HG02763 (cell line): Measurements from ENCODE around the gene BACE2.

ENCODE experiments used
- ATAC-seq: cut with Tn5 transposase; IDR thresholded peaks from one replicate; pipeline ENCODE4 v1.9.1; 2021; ENCODE audit warnings: mild to moderate bottlenecking, moderate library complexity; ENCODE audit not compliant: unreplicated experiment

The BACE2 gene

DNA sequence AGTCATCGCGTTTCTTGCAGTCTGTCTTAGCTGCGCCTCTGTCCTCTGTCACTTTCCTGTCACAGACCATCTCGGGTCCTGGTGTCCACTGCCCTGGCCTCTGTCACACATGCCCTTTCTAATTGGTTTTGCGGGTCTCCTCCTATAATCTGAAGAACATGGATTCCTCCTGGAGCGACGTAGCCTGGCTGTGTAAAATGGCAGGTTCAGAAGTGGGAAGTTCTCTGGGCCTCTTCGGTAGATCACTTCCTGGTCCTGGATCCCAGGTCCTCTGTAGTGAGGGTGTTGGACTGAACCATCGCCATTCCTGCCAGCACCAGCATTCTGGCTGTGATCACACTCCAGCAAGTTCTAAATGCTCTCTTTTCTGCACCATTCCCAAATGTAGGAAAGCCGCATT lies 149.5 kb downstream of the BACE2 start:
- no peak for ATAC-seq

- no peak for ATAC-seq
These were observed 150.3 kb downstream of the BACE2 start for GRCh38 chr21:41318218-41318617.

DNA sequence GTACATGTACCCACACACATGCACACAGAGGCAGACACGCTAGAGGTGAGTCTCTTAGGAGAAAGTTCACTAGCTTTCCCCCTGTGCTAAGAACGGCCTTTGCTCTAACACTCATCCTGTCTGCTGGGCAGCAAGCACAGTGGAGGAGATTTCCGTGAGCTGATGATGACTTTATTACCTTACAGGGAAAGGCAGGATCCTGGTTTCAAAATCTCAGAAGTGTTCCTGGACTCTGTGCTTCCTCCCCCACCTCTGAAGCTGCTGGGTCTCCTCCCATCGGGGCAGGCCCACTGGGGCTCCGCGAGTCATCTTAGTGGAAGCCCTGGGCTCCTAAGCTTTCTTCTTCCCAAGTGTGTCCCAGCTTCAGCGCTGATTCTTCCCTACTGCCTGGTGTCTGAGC lies 151.3 kb downstream of the BACE2 start:
- no peak for ATAC-seq

DNA sequence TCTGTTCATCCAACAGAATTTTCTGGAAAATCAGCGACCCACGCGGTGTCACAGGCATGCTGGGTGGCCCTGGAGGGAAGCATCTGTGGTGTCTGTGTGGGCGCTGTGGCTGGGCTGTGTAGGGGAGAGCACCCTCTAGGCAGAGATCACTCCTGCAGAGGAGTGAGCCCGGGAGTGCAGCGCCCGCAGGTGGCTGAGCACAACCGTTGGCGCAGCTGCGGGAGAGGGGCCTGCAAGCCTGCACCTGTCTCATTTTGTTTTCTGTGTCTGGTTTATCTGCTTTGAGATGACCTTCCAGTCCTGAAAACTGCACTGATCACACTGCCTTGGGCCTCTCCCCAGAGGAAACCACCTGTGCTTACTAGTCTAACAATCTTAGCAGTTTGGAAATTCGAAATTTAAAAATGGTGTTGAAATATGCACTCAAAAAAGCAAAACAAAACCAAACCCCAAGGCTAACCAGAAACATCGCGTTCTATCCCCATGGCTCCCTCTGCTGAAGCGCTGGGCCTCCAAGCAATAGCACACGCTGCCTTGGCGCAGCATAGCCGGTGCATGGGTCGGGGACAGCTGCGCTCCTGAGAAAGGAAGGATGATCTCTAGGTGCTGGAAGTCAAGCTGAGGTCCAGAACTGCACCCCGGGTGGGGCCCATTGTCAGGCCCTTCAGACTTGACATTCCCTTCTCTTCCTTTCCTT lies 153.4 kb downstream of the BACE2 start:
- ATAC-seq: no peak

GRCh38 chr21:41321908-41322495 lies 154.0 kb downstream of the BACE2 start:
- ATAC-seq: no peak

GRCh38 chr21:41322496-41323382 lies 154.8 kb downstream of the BACE2 start:
- no peak for ATAC-seq

DNA sequence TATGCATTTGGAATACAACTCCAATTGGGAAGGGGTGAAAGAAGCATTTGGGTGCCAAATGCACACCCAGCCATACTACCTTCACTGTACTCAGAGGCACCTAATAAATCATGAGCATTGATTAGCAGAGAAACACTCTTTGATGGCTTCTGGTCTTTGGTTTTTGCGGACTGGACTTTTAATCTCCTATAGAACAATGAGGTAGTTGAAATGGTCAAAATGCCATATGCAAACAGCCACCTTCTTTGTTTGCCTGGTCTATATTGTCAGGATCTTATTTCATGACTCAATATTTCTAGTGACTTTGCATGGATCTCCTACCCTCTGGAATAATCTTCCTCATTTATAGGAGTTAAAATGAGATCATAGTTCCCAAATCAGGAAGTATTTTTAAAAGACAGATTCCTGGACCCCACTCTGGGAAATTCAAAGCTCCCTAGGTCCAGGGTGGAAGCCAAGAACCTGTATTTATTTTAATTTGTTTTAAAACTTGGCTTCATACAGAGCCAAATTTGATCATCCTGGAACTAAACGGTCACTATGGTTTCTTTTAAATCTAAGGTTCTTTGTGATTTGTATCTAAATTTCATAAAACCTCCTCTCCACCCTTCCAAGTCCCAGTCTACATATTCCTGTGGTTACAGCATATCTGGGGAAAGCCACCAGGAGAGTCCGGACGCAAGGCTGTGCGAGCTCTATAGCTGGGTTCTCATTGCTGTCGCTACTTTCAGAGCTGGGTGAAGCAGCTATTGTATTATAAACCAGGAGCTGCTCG lies 157.4 kb downstream of the BACE2 start:
- ATAC-seq: no peak

- no peak for ATAC-seq
These were observed 158.6 kb downstream of the BACE2 start for GRCh38 chr21:41326414-41327080.

DNA sequence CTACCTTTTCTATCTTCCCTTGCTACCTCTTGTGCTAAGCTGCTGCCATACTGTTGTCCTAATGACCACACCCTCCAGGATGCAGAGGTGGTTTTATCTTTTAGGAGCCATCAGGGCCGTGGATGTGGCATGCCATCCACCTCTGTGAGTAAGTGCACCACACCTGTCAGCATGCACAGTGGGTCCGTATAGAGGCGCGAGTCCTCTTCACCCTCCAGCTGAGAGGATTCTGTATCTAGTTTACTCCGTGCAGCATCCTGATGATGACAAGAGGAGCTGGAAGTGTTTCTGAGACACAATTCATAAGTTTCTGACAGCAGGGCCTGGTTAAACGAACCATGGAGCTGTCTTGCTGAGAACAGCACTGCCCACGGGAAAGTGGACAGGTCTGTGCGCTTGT lies 159.8 kb downstream of the BACE2 start:
- ATAC-seq: no peak

GRCh38 chr21:41328660-41329607 lies 161.0 kb downstream of the BACE2 start:
- ATAC-seq: no peak
